ENCODE results near the gene FRMPD1. TPM values are rescaled to one million over a fixed set of nuclear protein-coding genes. Genes with fewer than 3 reads are reported as not detected.

The FRMPD1 gene
- total RNA-seq, 4 donors from 2014 or later = 0.21 TPM; not detected in 3

- intact Hi-C loops (cut with DNase I; ENCODE audit: low total_unique reads) = no loop called here
- Histone ChIP-seq H3K4me3 (no peak overlapping the region), H3K27ac (no peak overlapping the region), H3K9me3 (no peaks in the 10 kb centered on the region), H3K36me3 (no peaks in the 10 kb centered on the region), H3K27me3 (no peaks in the 10 kb centered on the region), H3K4me1 (no peaks in the 10 kb centered on the region)
- TF ChIP-seq POLR2A (IDR thresholded peaks at IDR 0.05) (no peak), CTCF (IDR thresholded peaks at IDR 0.05) (no peak)
- DNase-seq = no peak
Observed at GRCh38 chr9:37608250-37608649, 42.5 kb upstream of the FRMPD1 start.

GRCh38 chr9:37609735-37610397, 40.9 kb upstream of the FRMPD1 start:
- no peaks in the 10 kb centered on the region for H3K36me3 ChIP-seq
- H3K27me3 ChIP-seq = no peaks in the 10 kb centered on the region
- no peaks in the 10 kb centered on the region for H3K4me1 ChIP-seq
- no peak overlapping the region for H3K27ac ChIP-seq
- intact Hi-C loops (cut with DNase I; ENCODE audit: low total_unique reads) = no loop called here
- H3K9me3 ChIP-seq = no peaks in the 10 kb centered on the region
- DNase-seq = no peak
- H3K4me3 ChIP-seq = no peak overlapping the region
- TF ChIP-seq CTCF (IDR thresholded peaks at IDR 0.05) (no peak), POLR2A (IDR thresholded peaks at IDR 0.05) (no peak)

- intact Hi-C loops (cut with DNase I; ENCODE audit: low total_unique reads) = no loop called here
- DNase-seq = no peak
- H3K36me3 ChIP-seq = no peaks in the 10 kb centered on the region
- no peak overlapping the region for H3K4me3 ChIP-seq
- H3K9me3 ChIP-seq = no peaks in the 10 kb centered on the region
- H3K27ac ChIP-seq = no peak overlapping the region
- no peaks in the 10 kb centered on the region for H3K27me3 ChIP-seq
- H3K4me1 ChIP-seq = no peaks in the 10 kb centered on the region
- no peak for TF ChIP-seq CTCF (IDR thresholded peaks at IDR 0.05)
- TF ChIP-seq POLR2A (IDR thresholded peaks at IDR 0.05) = no peak
Observed at GRCh38 chr9:37611014-37611413, 39.7 kb upstream of the FRMPD1 start.

GRCh38 chr9:37611961-37612360, 38.8 kb upstream of the FRMPD1 start:
- TF ChIP-seq POLR2A (IDR thresholded peaks at IDR 0.05) (no peak), CTCF (IDR thresholded peaks at IDR 0.05) (no peak)
- Histone ChIP-seq H3K4me1 (no peaks in the 10 kb centered on the region), H3K9me3 (no peaks in the 10 kb centered on the region), H3K36me3 (no peaks in the 10 kb centered on the region), H3K27ac (no peak overlapping the region), H3K27me3 (no peaks in the 10 kb centered on the region), H3K4me3 (no peak overlapping the region)
- DNase-seq = no peak
- intact Hi-C loops (cut with DNase I; ENCODE audit: low total_unique reads) = no loop called here

- no peaks in the 10 kb centered on the region for H3K4me1 ChIP-seq
- no peak overlapping the region for H3K4me3 ChIP-seq
- no peaks in the 10 kb centered on the region for H3K27me3 ChIP-seq
- no peak for DNase-seq
- intact Hi-C loops (cut with DNase I; ENCODE audit: low total_unique reads) = no loop called here
- H3K9me3 ChIP-seq = no peaks in the 10 kb centered on the region
- no peak overlapping the region for H3K27ac ChIP-seq
- no peak for TF ChIP-seq CTCF (IDR thresholded peaks at IDR 0.05)
- no peak for TF ChIP-seq POLR2A (IDR thresholded peaks at IDR 0.05)
- no peaks in the 10 kb centered on the region for H3K36me3 ChIP-seq
Observed at GRCh38 chr9:37617161-37617560, 33.6 kb upstream of the FRMPD1 start.
